SK-N-SH (cell line): Measurements from ENCODE around the gene MED27. TPM values are rescaled to one million over a fixed set of nuclear protein-coding genes. Genes with fewer than 3 reads are reported as not detected.

Experiments
- CTCF ChIA-PET: fragments of 300-600, 350-600 bp; formaldehyde crosslinking; extraction: SDS; loops from one replicate; lab custom pipeline; 2021; lab: Yijun Ruan, JAX
- POLR2A ChIA-PET: fragments of 350-600 bp; sonication (Branson Sonifier 250); formaldehyde crosslinking; extraction: SDS; loops from one replicate; lab custom pipeline; 2020; ENCODE audit warnings: antibody characterized with exemption, inconsistent platforms; lab: Yijun Ruan, JAX
- DNase-seq: peaks from one replicate; pipeline ENCODE4 v3.0.0; 2012
- H2AFZ ChIP-seq: fragments of 200-600 bp; sonication (generic); 2 replicates; pipeline ENCODE4 v1.8.1; 2016; ENCODE audit warnings: antibody characterized with exemption, mild to moderate bottlenecking, low read depth
- H3F3A ChIP-seq: fragments of 200-600 bp; sonication (generic); replicated peaks from 2 replicates; pipeline ENCODE3; 2016; ENCODE audit warnings: antibody characterized with exemption, mild to moderate bottlenecking; ENCODE audit not compliant: insufficient read depth
- H3K27ac ChIP-seq, 2 experiments: fragments of 200-500 bp in 1 of 2; fragments of 200-600 bp in 1 of 2; sonication (Bioruptor generic) in 1 of 2; sonication (generic), shearing (Covaris generic) in 1 of 2; 2 replicates each; pipeline versions ENCODE4 v1.5.1 to v1.6.1; 2014 to 2016; ENCODE audit warnings: low read depth in 2 of 2, inconsistent platforms in 1 of 2, low read length in 1 of 2, mild to moderate bottlenecking in 1 of 2, mixed read lengths in 1 of 2
- H3K27me3 ChIP-seq: fragments of 200-600 bp; sonication (generic), shearing (Covaris generic); 2 replicates; pipeline ENCODE4 v1.6.1; 2016; ENCODE audit warnings: mixed run types; ENCODE audit not compliant: insufficient read depth
- H3K36me3 ChIP-seq, 2 experiments: fragments of 200-500 bp in 1 of 2; fragments of 200-600 bp in 1 of 2; sonication (Bioruptor generic) in 1 of 2; sonication (generic) in 1 of 2; replicated peaks in 1 of 2; 2 replicates each; pipeline versions ENCODE3 to v1.5.1; 2014 to 2016; ENCODE audit warnings: low read length in 1 of 2, mild to moderate bottlenecking in 1 of 2; ENCODE audit not compliant: insufficient read depth in 2 of 2, control insufficient read depth in 1 of 2
- H3K4me1 ChIP-seq, 2 experiments: fragments of 200-500 bp in 1 of 2; fragments of 200-600 bp in 1 of 2; sonication (Bioruptor generic) in 1 of 2; sonication (generic), shearing (Covaris generic) in 1 of 2; 2 replicates each; pipeline versions ENCODE4 v1.5.1 to v1.6.1; 2014 to 2016; ENCODE audit warnings: low read depth in 1 of 2, low read length in 1 of 2, mixed run types in 1 of 2; ENCODE audit not compliant: insufficient read depth in 2 of 2, control insufficient read depth in 1 of 2
- H3K4me2 ChIP-seq: fragments of 200-600 bp; sonication (generic), shearing (Covaris generic); 2 replicates; pipeline ENCODE4 v1.6.1; 2017; ENCODE audit warnings: mixed run types
- H3K4me3 ChIP-seq, 2 experiments: fragments of 200-500 bp in 1 of 2; fragments of 200-600 bp in 1 of 2; sonication (Bioruptor generic) in 1 of 2; sonication (generic), shearing (Covaris generic) in 1 of 2; 2 replicates each; pipeline versions ENCODE4 v1.5.1 to v1.8.1; 2014 to 2016; ENCODE audit warnings: low read depth in 2 of 2, inconsistent platforms in 1 of 2, low read length in 1 of 2, mild to moderate bottlenecking in 1 of 2, mixed read lengths in 1 of 2, moderate library complexity in 1 of 2
- H3K79me2 ChIP-seq: fragments of 200-600 bp; sonication (generic); 2 replicates; pipeline ENCODE4 v1.8.1; 2017; ENCODE audit warnings: mild to moderate bottlenecking; ENCODE audit not compliant: insufficient read depth
- H3K9ac ChIP-seq: fragments of 200-600 bp; sonication (generic); 2 replicates; pipeline ENCODE4 v1.6.1; 2017; ENCODE audit warnings: mixed run types
- H3K9me2 ChIP-seq: fragments of 200-600 bp; sonication (generic); 2 replicates; pipeline ENCODE4 v1.6.1; 2017; ENCODE audit warnings: mixed run types
- H3K9me3 ChIP-seq: fragments of 200-600 bp; sonication (generic); 2 replicates; pipeline ENCODE4 v1.6.1; 2017; ENCODE audit warnings: mixed run types, mild to moderate bottlenecking, moderate library complexity
- H4K20me1 ChIP-seq: fragments of 200-600 bp; sonication (generic); 2 replicates; pipeline ENCODE4 v1.6.1; 2017; ENCODE audit warnings: mild to moderate bottlenecking, mixed run types; ENCODE audit not compliant: insufficient read depth
- EP300 ChIP-seq, 2 experiments: IDR thresholded peaks; 2 replicates each; pipeline versions ENCODE4 v1.4.0 to v1.6.1; 2012; ENCODE audit warnings: borderline replicate concordance in 1 of 2, low read depth in 1 of 2, low read length in 1 of 2
- EZH2phosphoT487 ChIP-seq: fragments of 200-600 bp; sonication (generic); IDR thresholded peaks from 2 replicates; pipeline ENCODE4 v1.6.1; 2017; ENCODE audit warnings: low read depth, mixed run types, mild to moderate bottlenecking, antibody characterized with exemption, moderate library complexity, borderline replicate concordance
- FOXJ3 ChIP-seq: sonication (generic); formaldehyde crosslinking; IDR thresholded peaks from 2 replicates; pipeline ENCODE4 v1.5.1; 2020; ENCODE audit warnings: mild to moderate bottlenecking, missing genetic modification reagents
- IRF3 ChIP-seq: fragments of 150-350 bp; IDR thresholded peaks from 2 replicates; pipeline ENCODE4 v1.6.1; 2016; ENCODE audit warnings: mild to moderate bottlenecking, low read depth, low read length
- MAX ChIP-seq: IDR thresholded peaks from 2 replicates; pipeline ENCODE4 v1.4.0; 2012; ENCODE audit warnings: low read depth
- MEF2A ChIP-seq: IDR thresholded peaks from 2 replicates; pipeline ENCODE4 v1.4.0; 2012; ENCODE audit warnings: low read depth, borderline replicate concordance
- MXI1 ChIP-seq: IDR thresholded peaks from 2 replicates; pipeline ENCODE4 v1.6.1; 2012; ENCODE audit warnings: mild to moderate bottlenecking, low read depth, low read length, improper control_type of control experiment
- RAD21 ChIP-seq: IDR thresholded peaks from 2 replicates; pipeline ENCODE4 v1.6.1; 2012; ENCODE audit warnings: mild to moderate bottlenecking, low read length
- RCOR1 ChIP-seq: fragments of 150-350 bp; IDR thresholded peaks from 2 replicates; pipeline ENCODE4 v1.6.1; 2017; ENCODE audit warnings: antibody characterized with exemption, low read length
- RFX5 ChIP-seq: IDR thresholded peaks from 2 replicates; pipeline ENCODE4 v1.6.1; 2012; ENCODE audit warnings: mild to moderate bottlenecking, improper control_type of control experiment, low read length
- RXRA ChIP-seq: IDR thresholded peaks from 2 replicates; pipeline ENCODE4 v1.4.0; 2012; ENCODE audit warnings: low read depth, mild to moderate bottlenecking, borderline replicate concordance
- SIN3A ChIP-seq: IDR thresholded peaks from 2 replicates; pipeline ENCODE4 v1.6.1; 2012; ENCODE audit warnings: low read depth, mild to moderate bottlenecking, low read length, moderate library complexity, borderline replicate concordance
- USF1 ChIP-seq: IDR thresholded peaks from 2 replicates; pipeline ENCODE4 v1.4.0; 2012; ENCODE audit warnings: low read depth, borderline replicate concordance
- USF2 ChIP-seq: fragments of 150-350 bp; IDR thresholded peaks from 2 replicates; pipeline ENCODE4 v1.6.1; 2017; ENCODE audit warnings: antibody characterized with exemption, low read length, low read depth, borderline replicate concordance
- WGBS: methylation state at CpG from one replicate; pipeline ENCODE4 v1.1.6; 2017; ENCODE audit warnings: low lambda C conversion rate; 5-methylcytosine and 5-hydroxymethylcytosine counted together
- polyA plus RNA-seq, 3 experiments: library from polyadenylated mRNA; depleted of rRNA; stranded (reverse); fragments of >200 nt; gene quantifications; 2 replicates each; pipeline ENCODE4 v1.2.3, GENCODE V29; 2012

The MED27 gene
- polyA plus RNA-seq, 1 of the 3 experiments (the other 2 are of a cell fraction): 35.0 TPM

- no peak for TF ChIP-seq MAX
- TF ChIP-seq SIN3A: no peak
Measured at GRCh38 chr9:132066057-132066456, 13.6 kb downstream of the MED27 start (continued).

- TF ChIP-seq RXRA (no peak), IRF3 (no peak), EZH2phosphoT487 (no peak), RFX5 (no peak), RAD21 (no peak), MAX (no peak), RCOR1 (no peak), FOXJ3 (CRISPR knock-in tag) (no peak), MXI1 (no peak), MEF2A (no peak), EP300 (IDR thresholded peaks at IDR 0.05; ENCODE audit: borderline replicate concordance in 1 of 2, low read depth in 1 of 2, low read length in 1 of 2) (no peak), USF2 (no peak), USF1 (no peak)
- CTCF ChIA-PET: interaction anchor here (1.2 kb wide), 1 partner anchor 17 kb away, joined by 4 read pairs; no protein-coding TSS in a partner anchor
- H3K4me1 ChIP-seq: peaks cover 0 to under 1% of the 10 kb centered on the region in 2 experiments; a peak in 1 of 4 replicates
- H4K20me1 ChIP-seq: peaks cover 40% of the 10 kb centered on the region
- no peak overlapping the region for H3K4me2 ChIP-seq
- peaks cover 4 to 9% of the 10 kb centered on the region in 2 experiments for H3K36me3 ChIP-seq
- POLR2A ChIA-PET: no interaction called here
- H2AFZ ChIP-seq: no peak overlapping the region
- H3K27ac ChIP-seq: no peak overlapping the region
- WGBS: 94% methylated on average over 6 of the region's 6 CpGs
- no peaks in the 10 kb centered on the region for H3K9me3 ChIP-seq
- no peak overlapping the region for H3K4me3 ChIP-seq
- H3K9ac ChIP-seq: no peak overlapping the region
- no peaks in the 10 kb centered on the region for H3K27me3 ChIP-seq
- no peaks in the 10 kb centered on the region for H3K9me2 ChIP-seq
- DNase-seq: no peak
- H3K79me2 ChIP-seq: peaks cover 78% of the 10 kb centered on the region
- no peaks in the 10 kb centered on the region for H3F3A ChIP-seq
Measured at GRCh38 chr9:132063281-132063680, 16.4 kb downstream of the MED27 start.
